Gastroesophageal sphincter (tissue), 4 donors: ENCODE results near the gene INTS15. TPM values are rescaled to one million over a fixed set of nuclear protein-coding genes. Genes with fewer than 3 reads are reported as not detected.
"Not testable (repeated sequence)": the region's sequence is repeated elsewhere in the genome, so short reads cannot be mapped to it uniquely, and the experiment has no call there.

Experiments
- ATAC-seq: fragments of 150-250 bp; one replicate; pipeline ENCODE4 v1.9.1; 2016; ENCODE audit warnings: mild to moderate bottlenecking, moderate library complexity
- H3K27ac ChIP-seq, 4 donors: fragments of 200-600 bp; sonication (generic) in 3 of 4; 1 replicate in 3 of 4; 2 replicates in 1 of 4; pipeline ENCODE4 v1.5.1; 2016 to 2019
- H3K27me3 ChIP-seq: fragments of 200-600 bp; sonication (generic); one replicate; pipeline ENCODE4 v1.5.1; 2019
- H3K36me3 ChIP-seq, 2 donors: fragments of 200-600 bp; sonication (generic); one replicate each; pipeline ENCODE4 v1.5.1; 2019; ENCODE audit warnings: control low read depth in 1 of 2
- H3K4me1 ChIP-seq, 3 donors: fragments of 200-600 bp; sonication (generic); 1 replicate in 2 of 3; 2 replicates in 1 of 3; pipeline ENCODE4 v1.5.1; 2016 to 2019; ENCODE audit warnings: control low read depth in 2 of 3
- H3K4me3 ChIP-seq, 2 donors: fragments of 200-600 bp; sonication (generic); one replicate each; pipeline ENCODE4 v1.5.1; 2019; ENCODE audit warnings: mild to moderate bottlenecking in 1 of 2, moderate library complexity in 1 of 2
- H3K9me3 ChIP-seq, 3 donors: fragments of 200-600 bp; sonication (generic); one replicate each; pipeline ENCODE4 v1.5.1; 2017 to 2019; ENCODE audit warnings: control low read depth in 2 of 3
- CTCF ChIP-seq, 4 experiments: fragments of 200-600 bp in 2 of 4; fragments of 450-650 bp in 2 of 4; sonication (generic) in 1 of 4; IDR thresholded peaks; one replicate each; pipeline ENCODE4 v1.5.1; 2017 to 2019; ENCODE audit warnings: antibody characterized with exemption in 4 of 4, mild to moderate bottlenecking in 2 of 4, moderate library complexity in 2 of 4
- EP300 ChIP-seq: sonication (generic); formaldehyde crosslinking; IDR thresholded peaks from one replicate; pipeline ENCODE4 v1.6.1; 2017; ENCODE audit warnings: antibody characterized with exemption, mild to moderate bottlenecking
- POLR2A ChIP-seq, 2 donors: fragments of 450-650 bp; IDR thresholded peaks; one replicate each; pipeline ENCODE4 v1.6.1; 2017; ENCODE audit warnings: antibody characterized with exemption in 2 of 2, mild to moderate bottlenecking in 2 of 2, moderate library complexity in 1 of 2
- POLR2AphosphoS5 ChIP-seq: sonication (generic); formaldehyde crosslinking; IDR thresholded peaks from one replicate; pipeline ENCODE4 v1.6.1; 2017; ENCODE audit warnings: antibody characterized with exemption
- WGBS, 2 donors: methylation state at CpG; one replicate each; pipeline ENCODE4 v1.1.5; 2018; ENCODE audit warnings: low coverage in 1 of 2; 5-methylcytosine and 5-hydroxymethylcytosine counted together
- total RNA-seq, 4 donors: library from RNA; depleted of rRNA; stranded (reverse); fragments of >200 nt; gene quantifications; one replicate each; pipeline ENCODE4 v1.1.0, GENCODE V29; 2016

INTS15 gene
- total RNA-seq, 4 donors from 2014 or later, result 25.6 to 34.5 (median 32.5) TPM

DNA sequence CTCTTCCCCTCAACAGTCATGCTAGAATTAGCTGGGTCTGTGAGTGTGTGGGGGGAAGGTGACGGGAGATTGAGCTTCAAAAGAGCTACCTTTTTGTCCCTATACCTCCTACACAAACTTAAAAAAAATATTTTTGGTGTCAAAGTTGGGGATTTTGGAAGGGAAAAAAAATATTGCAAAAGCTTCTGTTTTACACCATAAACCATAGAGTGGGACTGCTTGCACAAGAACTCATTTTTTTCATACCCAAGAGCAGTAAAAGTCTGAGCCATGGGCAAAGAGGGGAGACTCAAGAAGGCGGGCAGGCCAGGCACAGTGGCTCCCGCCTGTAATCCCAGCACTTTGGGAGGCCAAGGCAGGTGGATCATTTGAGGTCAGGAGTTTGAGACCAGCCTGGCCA lies 21.9 kb upstream of the INTS15 start:
- no peak overlapping the region for H3K4me3 ChIP-seq
- H3K36me3 ChIP-seq, result no peaks in the 10 kb centered on the region
- no peaks in the 10 kb centered on the region for H3K4me1 ChIP-seq
- peaks cover 6% of the 10 kb centered on the region for H3K27me3 ChIP-seq
- H3K27ac ChIP-seq, result no peak overlapping the region
- H3K9me3 ChIP-seq, result no peaks in the 10 kb centered on the region
- 87 to 90% methylated on average over 2 to 3 of the region's 3 CpGs for WGBS, 2 donors
- no peak for ATAC-seq
- no peak for TF ChIP-seq CTCF (IDR thresholded peaks at IDR 0.05)
- TF ChIP-seq EP300, result no peak
- TF ChIP-seq POLR2AphosphoS5, result no peak
- no peak for TF ChIP-seq POLR2A (IDR thresholded peaks at IDR 0.05)

DNA sequence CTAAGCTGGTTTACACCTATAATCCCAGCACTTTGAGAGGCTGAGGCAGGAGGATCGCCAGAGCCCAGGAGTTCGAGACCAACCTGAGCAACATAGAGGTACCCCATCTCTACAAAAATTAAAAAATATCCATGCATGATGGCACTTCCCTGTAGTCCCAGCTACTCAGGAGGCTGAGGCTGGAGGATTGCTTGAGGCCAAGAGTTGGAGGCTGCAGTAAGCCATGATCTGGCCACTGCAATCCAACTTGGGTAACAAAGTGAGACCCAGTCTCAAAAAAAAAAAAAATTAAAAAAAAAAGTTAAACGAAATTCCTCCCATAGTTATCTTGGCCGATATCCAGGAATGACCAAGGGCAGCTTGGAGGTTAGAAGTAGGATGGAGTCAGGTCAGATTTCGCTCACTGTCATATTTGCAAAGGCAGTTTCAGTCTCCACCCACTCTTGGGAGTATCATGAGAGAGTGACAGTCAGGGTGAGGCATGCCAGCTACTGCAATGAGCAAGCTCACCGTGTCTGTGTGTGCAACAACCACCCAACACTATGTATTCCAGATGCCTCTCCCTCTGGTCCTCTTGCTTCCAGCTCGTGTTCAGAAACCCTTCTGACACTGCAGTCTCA lies 18.6 kb upstream of the INTS15 start:
- TF ChIP-seq POLR2A (IDR thresholded peaks at IDR 0.05), result no peak
- TF ChIP-seq EP300, result no peak
- no peak for TF ChIP-seq CTCF (IDR thresholded peaks at IDR 0.05)
- TF ChIP-seq POLR2AphosphoS5, result no peak
- Histone ChIP-seq H3K27me3 (no peaks in the 10 kb centered on the region), H3K4me3 (no peak overlapping the region), H3K4me1 (peaks cover 0 to 1% (median 1%) of the 10 kb centered on the region in 3 donors), H3K9me3 (no peaks in the 10 kb centered on the region), H3K36me3 (no peaks in the 10 kb centered on the region), H3K27ac (no peak overlapping the region)
- WGBS, 2 donors, result 52 to 58% methylated on average over 3 to 7 of the region's 7 CpGs
- ATAC-seq, result no peak

GRCh38 chr7:6575281-6576023 lies 14.4 kb upstream of the INTS15 start:
- H3K4me3 ChIP-seq, result no peak overlapping the region
- 72 to 77% methylated on average over 5 to 8 of the region's 9 CpGs for WGBS, 2 donors
- H3K4me1 ChIP-seq, result peaks cover 0 to 17% (median 5%) of the 10 kb centered on the region in 3 donors
- no peaks in the 10 kb centered on the region for H3K27me3 ChIP-seq
- H3K27ac ChIP-seq, result no peak overlapping the region
- ATAC-seq, result no peak
- peaks cover 0 to 16% of the 10 kb centered on the region in 2 donors for H3K36me3 ChIP-seq
- TF ChIP-seq CTCF (IDR thresholded peaks at IDR 0.05) (no peak), EP300 (no peak), POLR2AphosphoS5 (no peak)
- no peaks in the 10 kb centered on the region for H3K9me3 ChIP-seq

- Histone ChIP-seq H3K4me1 (peaks cover 0 to 17% (median 5%) of the 10 kb centered on the region in 3 donors), H3K4me3 (peak overlapping the region in 1 of 2 donors; percentile 79), H3K27ac (peak overlapping the region in 2 of 4 donors; percentile 94), H3K9me3 (no peaks in the 10 kb centered on the region), H3K36me3 (peaks cover 0 to 24% of the 10 kb centered on the region in 2 donors), H3K27me3 (no peaks in the 10 kb centered on the region)
- ATAC-seq, result no peak
- WGBS, 2 donors, result 85 to 88% methylated on average over 2 to 8 of the region's 14 CpGs
- no peak for TF ChIP-seq POLR2AphosphoS5
- TF ChIP-seq CTCF (IDR thresholded peaks at IDR 0.05), result no peak
- TF ChIP-seq EP300, result no peak
- TF ChIP-seq POLR2A (IDR thresholded peaks at IDR 0.05), result no peak
These were observed 13.6 kb upstream of the INTS15 start for GRCh38 chr7:6576024-6576866.

GRCh38 chr7:6576867-6577368 lies 12.9 kb upstream of the INTS15 start:
- not testable (repeated sequence) for ATAC-seq, H3K9me3 ChIP-seq, H3K27me3 ChIP-seq
- Histone ChIP-seq H3K4me3 (peak overlapping the region; percentile 79 to 82), H3K36me3 (peaks cover 0 to 31% of the 10 kb centered on the region in 2 donors), H3K27ac (peak overlapping the region; percentile 93 to 99 (median 94)), H3K4me1 (peaks cover 0 to 17% (median 5%) of the 10 kb centered on the region in 3 donors)
- 0 to 4% methylated on average over 2 to 11 of the region's 14 CpGs for WGBS, 2 donors
